GM19372 (cell line): ENCODE data around the gene ATXN1L.
"Not testable (repeated sequence)": the region's sequence is repeated elsewhere in the genome, so short reads cannot be mapped to it uniquely, and the experiment has no call there.

Source experiments
- ATAC-seq: cut with Tn5 transposase; IDR thresholded peaks from one replicate; pipeline ENCODE4 v1.9.1; 2021; ENCODE audit warnings: mild to moderate bottlenecking, low read depth, moderate library complexity; ENCODE audit not compliant: unreplicated experiment

The ATXN1L gene

GRCh38 chr16:71885261-71885650 is 39.5 kb downstream of the ATXN1L start:
- ATAC-seq: no peak

- no peak for ATAC-seq
These were observed 43.4 kb downstream of the ATXN1L start for GRCh38 chr16:71889147-71889546.

GRCh38 chr16:71893888-71894228 is 48.1 kb downstream of the ATXN1L start:
- no peak for ATAC-seq

GRCh38 chr16:71894229-71894920 is 48.6 kb downstream of the ATXN1L start:
- peak; percentile 24 for ATAC-seq

- ATAC-seq: peak; percentile 79
These were observed 49.3 kb downstream of the ATXN1L start, which contains the start of gene IST1 for GRCh38 chr16:71894921-71895678. IST1 (plus strand) TSS chr16:71895531; CDS start chr16:71915641, 20,110 bp downstream.

DNA sequence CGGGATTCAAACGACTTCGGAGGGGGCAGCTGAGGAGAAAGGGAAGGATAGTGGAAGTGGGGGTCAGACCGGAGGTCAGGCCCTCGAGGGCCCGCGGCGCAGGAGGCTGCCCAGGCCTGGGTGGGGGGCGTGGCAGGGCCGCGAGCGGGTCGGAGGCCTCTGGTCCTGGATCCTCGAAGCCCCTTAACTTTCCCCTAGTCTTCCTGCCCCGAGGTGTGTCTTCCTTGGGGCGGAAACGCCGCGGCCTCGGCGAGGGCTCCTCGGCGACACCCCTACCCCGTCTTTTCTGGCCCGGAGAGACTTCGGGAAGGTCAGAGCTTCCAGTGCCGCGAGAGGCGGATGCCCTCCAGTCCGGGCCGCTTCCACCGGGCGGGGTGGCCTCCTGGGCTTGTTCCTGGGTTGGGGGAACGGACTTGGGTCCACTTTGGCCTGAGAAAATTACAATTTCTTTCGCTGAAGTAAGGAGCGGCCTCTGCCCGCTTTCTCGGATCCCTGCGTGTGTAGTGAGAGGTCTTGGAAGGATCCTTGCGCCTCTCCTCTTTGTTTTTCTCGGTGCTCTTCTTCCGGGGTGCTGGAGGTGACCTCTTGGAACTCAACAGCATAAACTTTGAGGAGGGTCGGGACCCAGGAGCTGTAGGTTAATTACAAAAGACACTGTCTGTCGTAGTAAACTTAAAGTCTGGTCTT is 50.0 kb downstream of the ATXN1L start:
- ATAC-seq: peak; percentile 34

DNA sequence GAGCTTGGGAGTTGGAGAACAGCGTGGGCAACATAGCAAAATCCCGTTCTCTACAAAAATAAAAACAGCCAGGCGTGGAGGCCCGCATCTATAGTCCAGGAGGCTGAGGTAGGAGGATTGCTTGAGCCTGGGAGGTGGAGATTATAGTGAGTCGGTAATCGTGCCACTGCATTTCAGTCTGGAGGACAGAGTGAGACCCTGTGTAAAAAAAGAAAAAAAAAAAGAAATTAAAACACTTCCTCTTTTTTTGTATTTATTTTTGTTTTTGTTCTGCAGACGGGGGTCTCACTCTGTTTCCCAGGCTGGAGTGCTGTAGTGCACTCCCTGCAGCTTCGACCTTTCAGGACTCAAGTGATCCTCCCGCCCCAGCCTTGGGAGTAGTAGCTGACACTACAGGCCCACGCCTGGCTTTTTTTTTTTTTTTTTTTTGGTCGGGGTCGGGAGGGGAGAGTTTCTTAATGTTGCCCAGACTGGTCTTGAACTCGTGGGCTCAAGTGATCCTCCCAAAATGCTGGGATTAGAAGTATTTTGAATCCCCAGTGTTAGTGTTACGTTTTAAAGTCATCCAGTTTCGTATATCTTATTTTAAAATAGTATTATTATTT is 51.1 kb downstream of the ATXN1L start:
- ATAC-seq: no peak

DNA sequence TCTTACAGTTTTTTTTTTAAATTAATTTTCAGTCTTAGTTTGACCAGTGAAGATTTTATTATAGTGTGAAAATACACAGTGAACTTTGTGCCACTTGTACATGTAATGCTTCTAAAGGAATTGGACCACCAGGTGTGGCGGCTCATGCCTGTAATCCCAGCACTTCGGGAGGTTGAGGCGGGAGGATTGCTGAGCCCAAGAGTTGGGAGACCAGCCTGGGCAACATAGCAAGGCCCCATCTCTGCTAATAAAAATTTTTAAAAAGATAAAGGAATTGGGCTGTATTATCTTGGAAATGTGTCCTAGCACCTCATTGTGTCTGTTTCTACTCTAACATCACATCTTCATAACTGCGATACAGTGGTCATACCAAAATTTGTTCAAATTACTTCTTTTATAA is 53.4 kb downstream of the ATXN1L start:
- no peak for ATAC-seq

DNA sequence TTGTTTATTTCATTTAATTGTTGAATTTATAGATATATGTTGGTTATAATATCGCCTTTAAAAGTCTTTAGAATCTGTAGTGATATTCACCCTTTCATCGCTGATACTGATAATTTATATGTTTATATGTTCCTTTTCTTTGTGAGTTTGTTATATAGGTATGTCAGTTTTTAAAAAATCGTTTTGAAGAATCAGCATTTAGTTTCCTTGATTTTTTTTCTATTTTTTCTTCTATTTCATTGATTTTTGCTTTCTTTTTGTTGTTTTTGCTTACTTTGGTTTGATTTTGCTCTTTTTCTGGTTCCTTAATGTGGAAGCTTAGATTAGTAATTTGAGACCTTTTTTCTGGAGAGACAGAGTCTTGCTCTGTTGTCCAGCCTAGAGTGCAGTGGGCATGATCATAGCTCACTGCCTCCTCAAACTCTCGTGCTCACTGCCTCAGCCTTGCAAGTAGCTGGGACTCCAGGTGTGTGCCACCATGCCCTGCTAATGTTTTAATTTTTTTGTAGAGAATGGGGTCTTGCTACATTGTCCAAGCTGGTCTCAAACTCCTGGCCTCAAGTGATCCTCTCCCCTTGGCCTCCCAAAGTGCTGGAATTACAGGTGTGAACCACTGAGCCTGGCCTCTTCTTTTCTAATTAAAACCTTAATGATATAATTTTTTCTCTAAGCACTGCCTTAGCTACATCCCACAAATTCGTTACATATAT is 57.0 kb downstream of the ATXN1L start:
- ATAC-seq: no peak

- ATAC-seq: no peak
These were observed 57.8 kb downstream of the ATXN1L start for GRCh38 chr16:71903608-71904007.

DNA sequence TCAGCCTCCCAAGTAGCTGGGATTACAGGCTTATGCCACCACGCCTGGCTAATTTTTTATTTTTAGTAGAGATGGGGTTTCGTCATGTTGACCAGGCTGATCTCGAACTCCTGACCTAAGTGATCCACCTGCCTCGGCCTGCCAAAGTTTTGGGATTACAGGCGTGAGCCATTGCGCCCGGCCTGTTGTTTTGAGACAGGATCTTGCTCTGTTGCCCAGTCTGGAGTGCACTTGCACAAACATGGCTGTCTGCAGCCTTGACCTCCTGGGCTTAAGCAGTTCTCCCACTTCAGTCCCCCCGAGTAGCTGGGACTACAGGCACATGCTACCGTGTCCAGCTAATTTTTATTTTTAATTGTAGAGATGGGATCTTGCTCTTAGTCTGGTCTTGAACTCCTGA is 58.5 kb downstream of the ATXN1L start:
- no peak for ATAC-seq

DNA sequence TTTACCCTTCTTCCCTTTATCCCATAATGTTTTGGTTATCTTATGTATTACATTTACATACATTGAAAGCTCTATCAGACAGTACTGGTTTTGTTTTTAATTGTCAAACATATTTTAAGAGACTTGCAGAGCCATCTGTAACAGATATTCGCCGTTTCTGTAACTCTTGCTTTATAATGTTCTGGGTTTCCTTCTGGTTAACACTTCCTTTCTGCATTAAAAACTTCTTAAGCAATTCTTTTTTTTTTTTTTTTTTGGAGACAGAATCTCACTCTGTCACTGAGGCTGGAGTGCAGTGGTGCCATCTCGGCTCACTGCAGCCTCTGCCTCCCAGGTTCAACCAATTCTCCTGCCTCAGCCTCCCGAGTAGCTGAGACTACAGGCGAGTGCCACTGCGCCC is 60.0 kb downstream of the ATXN1L start:
- ATAC-seq: not testable (repeated sequence)
